Stimulated activated naive CD8-positive, alpha-beta T cell treated with anti-CD3 and anti-CD28 coated beads, Interleukin-15, Interleukin-2, amounts not matched to agents 100 ng/mL and 50 ng/mL, for 24 hours (primary cell): ENCODE measurements around the gene MAST2.

Source experiments
- H3K27ac Mint-ChIP-seq: one replicate; pipeline ENCODE4 v1.8.0; 2021; ENCODE audit warnings: mild to moderate bottlenecking, mixed read lengths
- H3K27me3 Mint-ChIP-seq: one replicate; pipeline ENCODE4 v1.8.0; 2021; ENCODE audit warnings: mixed read lengths
- H3K36me3 Mint-ChIP-seq: one replicate; pipeline ENCODE4 v1.8.0; 2021; ENCODE audit warnings: low read depth, mixed read lengths
- H3K4me1 Mint-ChIP-seq: one replicate; pipeline ENCODE4 v1.8.0; 2021; ENCODE audit warnings: low read depth, mixed read lengths
- H3K4me3 Mint-ChIP-seq: one replicate; pipeline ENCODE4 v1.8.0; 2021; ENCODE audit warnings: mild to moderate bottlenecking, mixed read lengths
- H3K9me3 Mint-ChIP-seq: one replicate; pipeline ENCODE4 v1.8.0; 2021; ENCODE audit warnings: mixed read lengths

Gene MAST2

DNA sequence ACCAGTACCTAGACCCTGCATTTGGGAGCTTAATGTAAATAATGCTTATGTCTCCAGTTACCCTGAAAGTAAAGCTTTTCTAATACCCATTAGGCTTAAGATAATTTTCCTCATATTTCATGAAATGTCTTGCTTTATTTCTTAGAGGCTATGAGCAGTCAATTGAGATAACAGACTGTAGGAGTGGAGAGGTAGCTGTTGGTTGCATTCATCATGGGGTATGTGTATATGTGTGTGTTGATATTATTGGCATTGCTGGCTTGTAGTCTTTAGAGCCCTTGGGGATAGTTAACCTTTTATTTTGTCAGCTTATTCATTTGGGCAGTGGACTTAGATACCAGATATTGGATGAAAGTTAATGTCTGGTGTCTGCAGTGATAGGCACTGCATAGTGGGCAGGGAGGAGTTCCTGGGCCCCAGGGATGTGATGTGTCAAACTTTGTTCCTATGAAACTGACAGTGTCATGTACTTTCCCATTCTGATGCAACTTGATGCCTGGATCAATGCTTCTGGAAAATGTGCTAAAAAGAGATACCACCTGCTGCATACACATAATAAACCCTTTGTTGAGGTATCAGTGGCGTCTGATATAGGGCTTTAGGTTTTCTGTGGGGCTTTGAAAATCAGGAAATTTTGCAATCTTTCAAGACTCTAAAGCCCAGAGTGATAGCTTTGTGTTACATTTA is 83.9 kb downstream of the MAST2 start:
- H3K36me3 Mint-ChIP-seq, result peaks cover 8% of the 10 kb centered on the region
- H3K4me3 Mint-ChIP-seq, result no peak overlapping the region
- H3K27me3 Mint-ChIP-seq, result no peaks in the 10 kb centered on the region
- H3K4me1 Mint-ChIP-seq, result peaks cover 30% of the 10 kb centered on the region
- H3K9me3 Mint-ChIP-seq, result no peaks in the 10 kb centered on the region
- peak overlapping the region; percentile 72 for H3K27ac Mint-ChIP-seq

DNA sequence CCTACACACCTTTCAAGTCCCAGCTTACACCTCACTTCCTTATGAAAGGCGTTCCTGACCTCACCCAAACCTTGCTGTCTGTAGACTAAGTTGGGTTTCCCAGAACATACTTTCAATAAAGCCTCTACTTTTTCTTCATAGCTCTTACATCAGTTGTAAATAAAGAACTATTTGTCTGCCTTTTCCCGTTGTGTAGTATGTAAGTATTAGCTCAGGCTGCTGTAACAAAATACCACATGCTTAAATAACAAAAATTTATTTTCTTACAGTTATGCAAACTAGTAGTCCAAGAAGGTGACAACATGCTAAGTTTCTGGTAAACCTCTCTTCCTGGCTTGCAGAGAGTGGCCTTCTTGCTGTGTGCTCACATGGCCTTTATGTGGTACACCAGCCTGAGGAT is 86.7 kb downstream of the MAST2 start:
- no peaks in the 10 kb centered on the region for H3K9me3 Mint-ChIP-seq
- H3K4me1 Mint-ChIP-seq, result peaks cover 30% of the 10 kb centered on the region
- H3K27ac Mint-ChIP-seq, result no peak overlapping the region
- H3K27me3 Mint-ChIP-seq, result no peaks in the 10 kb centered on the region
- H3K4me3 Mint-ChIP-seq, result no peak overlapping the region
- peaks cover 8% of the 10 kb centered on the region for H3K36me3 Mint-ChIP-seq

DNA sequence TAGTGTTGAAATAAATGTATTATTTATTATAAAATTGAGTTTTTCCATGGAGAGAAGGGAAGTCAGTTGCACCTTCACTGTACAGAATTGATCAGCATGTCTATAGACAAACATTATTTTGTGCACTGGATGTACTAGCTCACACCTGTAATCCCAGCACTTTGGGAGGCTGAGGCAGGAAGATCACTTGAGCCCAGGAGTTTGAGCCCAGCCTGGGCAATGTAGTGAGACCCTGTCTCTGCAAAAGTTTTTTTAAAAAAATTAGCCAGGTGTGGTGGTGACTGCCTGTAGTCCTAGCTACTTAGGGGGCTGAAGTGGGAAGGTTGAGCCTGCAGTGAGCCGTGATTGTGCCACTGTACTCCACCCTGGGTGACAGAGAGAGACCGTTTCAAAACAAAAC is 87.7 kb downstream of the MAST2 start:
- no peak overlapping the region for H3K27ac Mint-ChIP-seq
- peaks cover 8% of the 10 kb centered on the region for H3K36me3 Mint-ChIP-seq
- H3K4me3 Mint-ChIP-seq, result no peak overlapping the region
- H3K9me3 Mint-ChIP-seq, result no peaks in the 10 kb centered on the region
- H3K4me1 Mint-ChIP-seq, result peaks cover 30% of the 10 kb centered on the region
- H3K27me3 Mint-ChIP-seq, result no peaks in the 10 kb centered on the region

DNA sequence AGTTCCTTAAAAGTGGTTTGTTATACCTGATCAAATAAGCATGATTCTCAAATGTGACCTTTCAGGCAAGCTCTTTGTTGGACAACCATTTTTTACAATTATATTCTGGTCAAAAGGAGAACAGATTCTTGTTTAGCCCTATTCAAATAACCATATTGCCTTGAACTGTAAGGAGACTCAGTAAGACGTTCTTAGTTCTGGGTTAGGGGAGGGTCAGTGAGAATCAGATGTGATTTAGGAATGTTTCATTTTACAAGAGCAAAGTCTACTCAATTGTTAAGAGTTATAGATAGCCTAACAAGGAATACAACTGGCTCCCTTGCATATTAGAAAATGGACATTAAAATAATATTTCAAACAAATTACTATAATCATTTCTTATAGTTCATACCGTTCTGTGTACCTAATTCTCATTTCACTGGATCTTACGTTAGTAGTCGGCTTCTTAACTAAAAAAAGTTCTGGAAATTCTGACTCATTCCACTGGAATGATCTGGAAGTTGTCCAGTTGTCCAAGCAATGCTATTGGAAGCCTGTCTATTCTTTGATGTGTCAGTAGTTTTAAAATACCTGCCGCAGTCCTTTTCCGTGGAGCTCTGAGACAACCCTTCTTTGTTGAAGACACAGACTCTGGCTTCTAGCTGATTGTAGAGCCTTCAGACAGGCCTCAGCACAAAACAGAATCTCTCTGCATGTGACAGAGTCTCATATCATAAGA is 88.8 kb downstream of the MAST2 start:
- Mint-ChIP-seq H3K27me3 (no peaks in the 10 kb centered on the region), H3K27ac (no peak overlapping the region), H3K9me3 (no peaks in the 10 kb centered on the region), H3K4me1 (peaks cover 22% of the 10 kb centered on the region), H3K4me3 (no peak overlapping the region), H3K36me3 (peaks cover 8% of the 10 kb centered on the region)

DNA sequence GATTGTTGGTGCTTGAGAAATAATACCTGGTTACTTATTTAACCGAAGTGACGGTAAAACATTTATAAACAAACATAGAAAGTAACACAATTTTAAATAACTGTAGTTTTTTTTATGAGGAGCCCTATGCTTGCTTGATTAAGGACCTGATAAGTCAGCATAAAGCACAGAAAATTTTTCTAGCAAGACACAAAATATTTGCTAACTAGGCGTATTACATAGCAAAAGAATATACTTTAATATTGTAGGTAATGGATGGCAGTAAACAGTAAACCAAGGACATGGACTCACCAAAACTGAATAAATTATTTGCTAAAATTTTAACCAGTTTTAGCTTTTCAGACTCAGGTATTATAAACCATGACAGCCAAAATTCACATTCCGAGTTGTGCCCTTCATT is 90.9 kb downstream of the MAST2 start:
- Mint-ChIP-seq H3K27ac (no peak overlapping the region), H3K9me3 (no peaks in the 10 kb centered on the region), H3K4me3 (no peak overlapping the region), H3K36me3 (peaks cover 8% of the 10 kb centered on the region), H3K27me3 (no peaks in the 10 kb centered on the region), H3K4me1 (peaks cover 7% of the 10 kb centered on the region)

DNA sequence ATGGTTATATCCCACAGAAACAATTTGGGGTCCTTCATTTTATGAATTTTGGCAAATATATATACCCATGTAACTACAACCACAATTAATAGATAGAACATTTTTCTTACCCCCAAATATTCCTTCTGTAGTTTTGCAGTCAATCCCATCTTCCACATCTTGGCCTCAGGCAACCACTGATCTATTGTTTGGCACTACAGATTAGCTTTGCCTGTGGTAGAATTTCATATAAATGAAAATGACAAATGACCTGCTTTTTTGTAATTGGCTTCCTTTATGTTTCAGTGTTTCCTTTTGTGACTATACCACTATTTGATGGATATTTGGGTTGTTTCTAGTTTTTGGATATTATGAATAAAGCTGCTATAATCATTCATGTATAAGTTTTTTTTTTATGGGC is 91.5 kb downstream of the MAST2 start:
- Mint-ChIP-seq H3K4me3 (no peak overlapping the region), H3K9me3 (no peaks in the 10 kb centered on the region), H3K27me3 (no peaks in the 10 kb centered on the region), H3K36me3 (peaks cover 7% of the 10 kb centered on the region), H3K27ac (no peak overlapping the region), H3K4me1 (peaks cover 6% of the 10 kb centered on the region)

DNA sequence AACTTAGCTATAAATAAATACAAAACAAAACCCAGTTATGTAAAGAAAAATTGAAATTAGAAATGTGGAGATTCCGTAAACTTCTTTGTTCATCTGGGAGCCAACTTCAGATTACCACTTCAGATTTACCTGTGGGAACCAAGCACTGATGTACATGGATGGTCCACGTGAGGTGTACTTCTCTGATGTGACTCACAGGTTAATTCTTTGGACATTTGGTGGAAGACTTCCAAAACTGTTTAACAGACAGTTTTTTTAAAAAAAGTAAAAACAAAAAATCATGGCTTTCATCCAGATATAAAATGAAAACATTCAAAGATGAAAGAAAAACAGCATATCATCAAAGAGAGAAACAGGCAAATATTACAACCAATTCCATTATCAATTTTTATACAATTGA is 92.0 kb downstream of the MAST2 start:
- H3K27me3 Mint-ChIP-seq, result no peaks in the 10 kb centered on the region
- no peak overlapping the region for H3K4me3 Mint-ChIP-seq
- H3K4me1 Mint-ChIP-seq, result peaks cover 1% of the 10 kb centered on the region

DNA sequence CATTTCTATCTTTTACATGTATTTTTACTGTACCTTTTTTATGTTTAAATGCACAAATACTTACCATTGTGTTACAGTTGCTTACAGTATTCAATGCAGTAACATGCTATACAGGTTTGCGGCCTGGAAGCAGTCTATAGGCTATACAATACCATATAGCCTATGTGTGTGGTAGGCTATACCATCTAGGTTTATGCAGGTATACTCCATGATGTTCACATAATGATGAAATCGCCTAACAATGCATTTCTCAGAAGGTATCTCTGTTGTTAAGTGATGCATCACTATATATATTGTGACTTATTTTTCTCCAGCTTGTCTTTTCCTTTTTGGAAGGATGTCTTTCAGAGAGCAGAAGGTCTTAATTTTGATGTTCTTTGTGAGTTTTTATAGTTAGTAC is 103.5 kb downstream of the MAST2 start:
- H3K4me3 Mint-ChIP-seq, result no peak overlapping the region
- no peaks in the 10 kb centered on the region for H3K9me3 Mint-ChIP-seq
- peaks cover 2% of the 10 kb centered on the region for H3K36me3 Mint-ChIP-seq
- no peak overlapping the region for H3K27ac Mint-ChIP-seq
- H3K4me1 Mint-ChIP-seq, result no peaks in the 10 kb centered on the region
- no peaks in the 10 kb centered on the region for H3K27me3 Mint-ChIP-seq

More for the DNA sequence above, 92.0 kb downstream of the MAST2 start:
- H3K9me3 Mint-ChIP-seq, result no peaks in the 10 kb centered on the region
- H3K27ac Mint-ChIP-seq, result no peak overlapping the region
- peaks cover 2% of the 10 kb centered on the region for H3K36me3 Mint-ChIP-seq

DNA sequence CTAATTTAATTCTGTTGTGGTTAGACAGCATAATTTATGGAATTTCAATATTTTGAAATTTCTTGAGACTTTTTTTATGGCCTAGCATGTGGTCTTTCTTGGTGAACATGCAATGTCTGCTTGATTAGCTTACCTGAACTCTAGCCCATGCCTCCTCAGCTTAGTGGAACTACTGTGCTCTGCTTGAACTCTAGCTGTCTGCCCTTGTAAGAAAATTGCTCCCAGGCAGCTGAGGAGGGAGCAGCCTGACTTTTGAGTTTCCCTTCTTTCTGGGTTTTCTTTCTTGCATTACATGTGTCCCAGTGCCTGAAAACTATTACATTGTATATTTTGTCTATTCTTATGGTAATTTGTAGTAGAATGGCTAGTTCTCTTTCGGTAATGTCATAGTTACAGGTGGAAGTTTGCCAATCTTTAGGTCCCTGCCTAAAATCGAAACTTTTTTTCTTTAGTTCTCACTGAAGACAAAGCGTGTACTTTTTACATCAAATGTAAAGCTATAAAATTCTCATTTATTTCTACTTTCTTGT is 105.3 kb downstream of the MAST2 start:
- no peaks in the 10 kb centered on the region for H3K9me3 Mint-ChIP-seq
- H3K36me3 Mint-ChIP-seq, result no peaks in the 10 kb centered on the region
- H3K4me1 Mint-ChIP-seq, result peaks cover 10% of the 10 kb centered on the region
- no peaks in the 10 kb centered on the region for H3K27me3 Mint-ChIP-seq
- H3K4me3 Mint-ChIP-seq, result no peak overlapping the region
- no peak overlapping the region for H3K27ac Mint-ChIP-seq

DNA sequence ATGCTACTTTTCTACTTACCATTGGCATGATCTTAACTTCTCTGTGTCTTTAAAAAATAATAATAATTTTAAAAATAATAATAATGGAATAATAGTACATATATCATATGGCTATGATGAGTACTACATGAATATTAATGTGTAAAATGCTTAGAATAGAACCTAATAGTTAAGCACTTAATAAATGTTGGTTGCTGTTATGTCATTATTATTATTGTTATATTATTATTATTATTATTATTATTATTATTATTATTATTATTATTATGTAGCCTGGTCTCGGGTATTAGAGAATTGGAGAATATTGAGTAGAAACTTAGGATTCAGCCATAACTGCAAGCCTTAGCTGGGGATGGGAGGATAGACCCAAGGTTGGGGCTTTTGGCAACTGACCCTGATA is 108.2 kb downstream of the MAST2 start:
- Mint-ChIP-seq H3K4me1 (peaks cover 10% of the 10 kb centered on the region), H3K9me3 (no peaks in the 10 kb centered on the region), H3K4me3 (no peak overlapping the region), H3K27ac (no peak overlapping the region), H3K36me3 (no peaks in the 10 kb centered on the region), H3K27me3 (no peaks in the 10 kb centered on the region)

DNA sequence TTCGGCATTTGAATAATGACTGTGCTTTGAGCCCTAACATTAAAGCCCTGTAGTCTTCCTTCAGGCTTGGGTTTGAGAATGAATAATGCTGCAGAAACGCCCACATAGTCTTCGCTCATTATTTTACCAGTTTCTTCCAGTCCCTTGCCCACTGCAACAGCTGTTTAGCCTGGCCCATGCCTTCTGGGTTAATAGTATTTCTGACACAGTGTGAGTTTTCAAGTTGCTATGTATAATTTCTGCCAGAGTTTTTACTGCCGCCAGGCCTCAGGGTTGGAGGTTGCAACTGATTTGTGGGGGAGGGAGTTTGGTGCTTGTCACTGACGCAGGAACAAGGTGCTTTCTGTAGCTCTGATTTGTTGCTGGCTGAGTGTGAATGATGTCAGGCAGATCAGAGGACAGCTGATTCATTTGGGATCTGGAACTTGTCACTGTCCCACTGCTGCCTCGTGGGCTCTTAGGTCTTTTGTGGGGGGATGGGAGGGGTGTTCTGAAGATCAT is 109.8 kb downstream of the MAST2 start:
- Mint-ChIP-seq H3K36me3 (no peaks in the 10 kb centered on the region), H3K4me3 (no peak overlapping the region), H3K27me3 (no peaks in the 10 kb centered on the region), H3K9me3 (no peaks in the 10 kb centered on the region), H3K4me1 (peaks cover 10% of the 10 kb centered on the region), H3K27ac (no peak overlapping the region)

DNA sequence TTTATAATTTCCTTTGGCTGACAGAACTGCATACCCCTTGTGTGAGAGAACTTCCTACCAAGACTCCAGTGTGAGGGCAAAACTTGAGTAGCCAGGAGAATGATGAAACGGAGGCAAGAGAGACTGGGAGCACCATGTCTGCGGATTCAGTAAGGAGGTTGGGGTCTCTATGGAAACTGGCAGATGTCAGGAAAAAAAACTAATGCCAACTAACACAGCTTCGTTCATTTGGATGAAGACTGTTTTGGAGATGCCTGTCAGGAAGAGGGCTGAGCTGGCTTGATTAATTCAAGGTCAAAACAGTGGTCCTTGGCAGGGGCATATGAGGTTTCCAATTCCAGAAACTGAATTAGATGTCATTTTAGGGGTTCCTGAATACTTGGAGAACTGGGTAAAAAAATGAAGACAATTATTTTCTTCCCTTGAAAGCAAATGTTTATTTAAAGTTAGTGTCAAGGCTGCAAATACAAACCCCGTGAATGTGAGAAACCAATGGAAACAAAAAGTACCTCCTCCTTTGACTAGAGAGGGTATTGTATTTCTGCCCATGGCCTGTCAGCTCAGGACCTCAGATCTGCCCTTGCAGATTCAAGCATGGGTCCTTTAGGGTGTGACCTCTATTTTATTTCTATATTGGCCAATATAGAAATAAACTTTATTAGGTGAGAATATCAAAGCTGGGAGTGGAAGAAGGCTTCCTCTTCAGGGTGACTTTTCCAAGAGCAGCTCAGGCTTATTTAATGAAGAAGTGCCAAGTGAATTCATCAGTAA is 110.5 kb downstream of the MAST2 start:
- Mint-ChIP-seq H3K36me3 (no peaks in the 10 kb centered on the region), H3K9me3 (no peaks in the 10 kb centered on the region), H3K4me1 (peaks cover 10% of the 10 kb centered on the region), H3K27ac (no peak overlapping the region), H3K4me3 (no peak overlapping the region), H3K27me3 (no peaks in the 10 kb centered on the region)

DNA sequence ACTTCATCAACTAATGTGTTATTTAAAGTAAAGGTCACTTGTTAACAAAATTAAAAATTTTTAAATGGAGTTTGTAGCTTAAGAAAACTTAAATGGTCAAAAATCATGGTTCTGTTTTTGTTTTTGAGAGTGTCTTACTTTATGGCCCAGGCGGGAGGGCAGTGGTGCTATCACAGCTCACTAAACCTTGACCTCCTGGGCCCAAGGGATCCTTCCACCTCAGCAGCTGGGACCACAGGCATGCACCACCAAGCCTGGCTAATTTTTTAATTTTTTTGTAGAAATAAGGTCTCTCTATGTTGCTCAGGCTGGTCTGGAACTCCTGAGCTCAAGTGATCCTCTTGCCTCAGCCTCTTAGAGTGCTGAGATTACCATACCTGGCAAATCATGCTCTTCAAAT is 111.4 kb downstream of the MAST2 start:
- H3K9me3 Mint-ChIP-seq, result no peaks in the 10 kb centered on the region
- H3K4me3 Mint-ChIP-seq, result no peak overlapping the region
- no peaks in the 10 kb centered on the region for H3K36me3 Mint-ChIP-seq
- H3K27me3 Mint-ChIP-seq, result no peaks in the 10 kb centered on the region
- no peak overlapping the region for H3K27ac Mint-ChIP-seq
- peaks cover 10% of the 10 kb centered on the region for H3K4me1 Mint-ChIP-seq

DNA sequence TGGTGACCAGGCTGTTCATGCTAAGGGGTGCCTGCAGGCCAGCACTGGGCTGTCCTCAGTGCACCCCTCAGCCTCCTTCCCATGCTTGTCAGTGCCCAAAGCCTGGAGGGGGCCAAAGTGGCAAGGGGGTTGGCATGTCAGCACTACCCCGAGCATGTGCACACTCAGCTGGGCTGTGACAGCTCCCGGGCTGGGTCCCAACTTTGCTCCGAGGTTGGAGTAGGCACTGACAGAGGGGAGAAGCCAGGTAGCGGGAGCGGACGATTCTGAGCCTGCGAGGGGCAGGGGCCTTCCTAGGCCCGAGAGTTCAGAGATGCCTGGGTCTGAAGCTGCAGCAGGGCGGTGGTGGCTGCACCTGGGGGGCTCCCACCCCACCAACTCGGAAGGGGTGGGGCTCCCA is 119.0 kb downstream of the MAST2 start:
- no peaks in the 10 kb centered on the region for H3K9me3 Mint-ChIP-seq
- no peak overlapping the region for H3K4me3 Mint-ChIP-seq
- H3K4me1 Mint-ChIP-seq, result peaks cover 3% of the 10 kb centered on the region
- no peaks in the 10 kb centered on the region for H3K27me3 Mint-ChIP-seq
- H3K27ac Mint-ChIP-seq, result no peak overlapping the region
- no peaks in the 10 kb centered on the region for H3K36me3 Mint-ChIP-seq

DNA sequence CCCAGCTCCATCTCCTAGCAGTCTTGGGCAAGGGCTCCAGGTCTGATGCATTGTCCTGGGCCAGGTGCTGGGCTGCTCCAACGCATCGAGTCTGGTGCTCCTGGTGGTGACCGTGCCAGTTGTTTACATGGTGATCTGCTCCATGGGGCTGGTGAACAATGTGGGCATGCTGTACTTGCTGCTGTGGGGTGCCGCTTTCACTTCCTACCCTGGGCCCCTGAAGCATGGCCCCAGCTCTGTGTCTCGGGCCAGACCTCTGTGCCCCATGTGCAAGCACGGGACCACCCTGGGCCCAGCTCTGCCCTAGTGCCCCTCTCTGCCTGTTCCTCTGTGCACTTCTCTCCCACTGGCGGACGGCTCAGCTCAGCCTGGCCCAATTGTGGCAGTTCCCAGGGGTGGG is 119.4 kb downstream of the MAST2 start:
- peaks cover 3% of the 10 kb centered on the region for H3K4me1 Mint-ChIP-seq
- H3K9me3 Mint-ChIP-seq, result no peaks in the 10 kb centered on the region
- no peaks in the 10 kb centered on the region for H3K27me3 Mint-ChIP-seq
- H3K36me3 Mint-ChIP-seq, result no peaks in the 10 kb centered on the region
- no peak overlapping the region for H3K4me3 Mint-ChIP-seq
- no peak overlapping the region for H3K27ac Mint-ChIP-seq
